HepG2 (cell line): ENCODE data around the gene CSTB. TPM values are rescaled to one million over a fixed set of nuclear protein-coding genes. Genes with fewer than 3 reads are reported as not detected.
A peak's percentile ranks its signal among the peaks of the same experiment; 100 is the strongest.

Source experiments
- ATAC-seq: fragments of 200-7000 bp; cut with Tn5 transposase; 3 replicates; pipeline ENCODE4 v1.9.1; 2020; ENCODE audit warnings: mild to moderate bottlenecking, moderate library complexity
- BruUV-seq: library from RNA; stranded (reverse); fragments of 400-500 nt; replicated peaks from 2 replicates; lab custom pipeline; 2021; lab: Mats Ljungman, UMichigan
- CTCF ChIA-PET: fragments of 300-600 bp; formaldehyde crosslinking; extraction: SDS; loops from one replicate; lab custom pipeline; 2021; ENCODE audit warnings: low total read pairs, inconsistent platforms, low intra/inter-chr PET ratio; lab: Yijun Ruan, JAX
- POLR2A ChIA-PET: fragments of 350-600 bp; sonication (Branson Sonifier 250); formaldehyde crosslinking; loops from one replicate; lab custom pipeline; 2020; ENCODE audit warnings: antibody characterized with exemption, inconsistent platforms; lab: Yijun Ruan, JAX
- DNase-seq: peaks from one replicate; pipeline ENCODE4 v3.0.0-alpha.2; 2015; ENCODE audit warnings: low spot score
- FAIRE-seq: peaks from 3 replicates; lab custom pipeline; 2011; peaks lifted over from hg19 to GRCh38; lab: Jason Lieb, UNC
- H2AFZ ChIP-seq: one replicate; pipeline ENCODE4 v1.6.1; 2011; ENCODE audit warnings: low read length, inconsistent platforms
- H3K27ac ChIP-seq: fragments of 300-600 bp; 3 replicates; pipeline ENCODE4 v1.8.0; 2011; ENCODE audit warnings: mixed run types, mild to moderate bottlenecking, mixed read lengths, low read length, inconsistent platforms; ENCODE audit not compliant: insufficient read depth; ENCODE audit errors: extremely low read length
- H3K27me3 ChIP-seq, 2 experiments: fragments of 200-600 bp in 1 of 2; 2 replicates in 1 of 2; 3 replicates in 1 of 2; pipeline versions ENCODE4 v1.6.0 to v1.8.0; 2011; ENCODE audit warnings: low read length in 2 of 2, mild to moderate bottlenecking in 2 of 2, moderate library complexity in 2 of 2, inconsistent platforms in 1 of 2; ENCODE audit not compliant: insufficient read depth in 2 of 2, control insufficient read depth in 1 of 2
- H3K36me3 ChIP-seq, 2 experiments: fragments of 200-600 bp in 1 of 2; replicated peaks in 1 of 2; 2 replicates in 1 of 2; 3 replicates in 1 of 2; pipeline versions ENCODE4 v1.5.1 to v1.8.0; 2011; ENCODE audit warnings: low read length in 2 of 2, inconsistent platforms in 1 of 2; ENCODE audit not compliant: insufficient read depth in 2 of 2, control insufficient read depth in 1 of 2
- H3K4me1 ChIP-seq: 2 replicates; pipeline ENCODE4 v1.5.1; 2012; ENCODE audit warnings: low read length, inconsistent platforms; ENCODE audit not compliant: insufficient read depth
- H3K4me2 ChIP-seq: 2 replicates; pipeline ENCODE4 v1.6.0; 2011; ENCODE audit warnings: low read depth, low read length, inconsistent platforms
- H3K4me3 ChIP-seq, 3 experiments: fragments of 200-600 bp in 1 of 3; sonication (generic), shearing (Covaris generic) in 1 of 3; replicated peaks in 1 of 3; 2 replicates each; pipeline ENCODE4 v1.5.1; 2011 to 2016; ENCODE audit warnings: low read length in 3 of 3, inconsistent platforms in 2 of 3, low read depth in 2 of 3, mild to moderate bottlenecking in 2 of 3, control low read depth in 1 of 3, mixed read lengths in 1 of 3; ENCODE audit not compliant: insufficient read depth in 1 of 3
- H3K79me2 ChIP-seq: one replicate; pipeline ENCODE4 v1.6.1; 2011; ENCODE audit warnings: low read length, inconsistent platforms; ENCODE audit not compliant: insufficient read depth
- H3K9ac ChIP-seq: 2 replicates; pipeline ENCODE4 v1.6.0; 2011; ENCODE audit warnings: mild to moderate bottlenecking, low read depth, low read length, inconsistent platforms; ENCODE audit not compliant: insufficient read depth
- H3K9me3 ChIP-seq: 2 replicates; pipeline ENCODE4 v1.5.1; 2012; ENCODE audit warnings: mild to moderate bottlenecking, low read length
- H4K20me1 ChIP-seq: 2 replicates; pipeline ENCODE4 v1.6.0; 2011; ENCODE audit warnings: inconsistent platforms, mild to moderate bottlenecking, low read length, moderate library complexity; ENCODE audit not compliant: insufficient read depth
- DNMT3B ChIP-seq: conservative IDR thresholded peaks from 2 replicates; pipeline ENCODE4 v1.6.1; 2016; ENCODE audit warnings: missing biosample characterization, control low read depth
- KDM5A ChIP-seq: fragments of 200-600 bp; sonication (generic); IDR thresholded peaks from 2 replicates; pipeline ENCODE4 v1.7.0; 2018; ENCODE audit warnings: antibody characterized with exemption, mild to moderate bottlenecking, low read length, borderline replicate concordance
- MTF1 ChIP-seq: sonication (generic); formaldehyde crosslinking; IDR thresholded peaks from 2 replicates; pipeline ENCODE4 v1.5.0; 2020; ENCODE audit warnings: missing genetic modification reagents
- POLR2A ChIP-seq, 2 experiments: IDR thresholded peaks; 2 replicates each; pipeline ENCODE4 v1.6.1; 2011; ENCODE audit warnings: low read depth in 2 of 2, low read length in 2 of 2, mild to moderate bottlenecking in 1 of 2, moderate library complexity in 1 of 2; ENCODE audit not compliant: insufficient read depth in 1 of 2
- SMAD3 ChIP-seq: sonication (generic); formaldehyde crosslinking; IDR thresholded peaks from 2 replicates; pipeline ENCODE4 v1.4.0; 2020; ENCODE audit warnings: missing genetic modification reagents
- ZNF446 ChIP-seq: sonication (generic); formaldehyde crosslinking; IDR thresholded peaks from 2 replicates; pipeline ENCODE4 v1.5.0; 2020; ENCODE audit warnings: mild to moderate bottlenecking, missing genetic modification reagents
- ZNF784 ChIP-seq: sonication (generic); formaldehyde crosslinking; IDR thresholded peaks from 2 replicates; pipeline ENCODE4 v1.5.1; 2020; ENCODE audit warnings: missing genetic modification reagents, mild to moderate bottlenecking, borderline replicate concordance
- WGBS: methylation state at CpG from one replicate; pipeline ENCODE4 v1.1.6; 2017; ENCODE audit warnings: low lambda C conversion rate; 5-methylcytosine and 5-hydroxymethylcytosine counted together
- in situ Hi-C: cut with HindIII; loops from 2 replicates; pipeline ENCODE4 v1.10.0; 2017; ENCODE audit warnings: low pct_unique_long_range_greater_than_20kb; ENCODE audit not compliant: extremely low pct_ligation_motif_present
- intact Hi-C: fragments of 100-400 bp; cut with micrococcal nuclease; formaldehyde crosslinking; loops from one replicate; pipeline ENCODE4 v1.10.0; 2022; ENCODE audit not compliant: unreplicated experiment
- polyA plus RNA-seq, 8 experiments: library from polyadenylated mRNA; depleted of rRNA in 3 of 8; stranded (reverse) in 7 of 8; unstranded in 1 of 8; fragments of >200 nt; fragmentation: Illumina TruSeq in 4 of 8; extraction: Trizol in 4 of 8; gene quantifications; 2 replicates each; pipeline versions ENCODE4 v1.2.1 to v1.2.3, GENCODE V29; 2011 to 2016; ENCODE audit warnings: low read depth in 4 of 8, missing spikeins in 1 of 8, mixed read lengths in 1 of 8; ENCODE audit not compliant: insufficient read depth in 1 of 8
- total RNA-seq, 5 experiments: library from RNA; depleted of rRNA; stranded (reverse); fragments of >200 nt; fragmentation: Illumina TruSeq; extraction: Trizol; gene quantifications; 2 replicates each; pipeline ENCODE4 v1.2.3, GENCODE V29; 2016; ENCODE audit warnings: low read depth in 1 of 5

The CSTB gene
- total and polyA plus RNA-seq, 2 of the 13 experiments (the other 11 are each of a cell fraction or from before 2014, with no cell fraction given): 11.7 to 94.1 TPM

- intact Hi-C loops: loop anchor here (10.0 kb wide), 1 partner anchor 68 kb away; no protein-coding TSS in a partner anchor
- Histone ChIP-seq H2AFZ (no peak overlapping the region), H3K79me2 (peaks cover 12% of the 10 kb centered on the region), H4K20me1 (no peaks in the 10 kb centered on the region), H3K9me3 (no peaks in the 10 kb centered on the region), H3K36me3 (peaks cover 3 to 13% of the 10 kb centered on the region in 2 experiments; a peak in 3 of 5 replicates), H3K9ac (no peak overlapping the region), H3K27ac (no peak overlapping the region), H3K4me1 (peaks cover 43% of the 10 kb centered on the region), H3K4me3 (no peak overlapping the region), H3K4me2 (no peak overlapping the region), H3K27me3 (no peaks in the 10 kb centered on the region)
- DNase-seq: no peak
- in situ Hi-C loops: no loop called here
- POLR2A ChIA-PET: interaction anchor here (1.1 to 1.3 kb wide), 2 partner anchors 16 to 44 kb away, joined by 4 read pairs; no protein-coding TSS in a partner anchor
- no peak for FAIRE-seq
- CTCF ChIA-PET: no interaction called here
- WGBS: 97% methylated on average over 6 of the region's 6 CpGs
- ATAC-seq: no peak
- no TSS peak for BruUV-seq
- TF ChIP-seq ZNF446 (CRISPR knock-in tag) (no peak), MTF1 (CRISPR knock-in tag) (no peak), DNMT3B (CRISPR knock-in tag) (no peak)
Observed at GRCh38 chr21:43772425-43772821, 3.7 kb downstream of the CSTB start.

GRCh38 chr21:43771698-43772424 lies 4.2 kb downstream of the CSTB start:
- WGBS: 97% methylated on average over 13 of the region's 13 CpGs

More at GRCh38 chr21:43771698-43772424, 4.2 kb downstream of the CSTB start:
- H2AFZ ChIP-seq: no peak overlapping the region
- no peaks in the 10 kb centered on the region for H3K9me3 ChIP-seq
- H3K27me3 ChIP-seq: no peaks in the 10 kb centered on the region
- peaks cover 3 to 13% of the 10 kb centered on the region in 2 experiments; a peak in 3 of 5 replicates for H3K36me3 ChIP-seq
- TF ChIP-seq ZNF446 (CRISPR knock-in tag) (no peak), POLR2A (IDR thresholded peaks at IDR 0.05; ENCODE audit: insufficient read depth in 1 of 2, low read depth in 2 of 2, low read length in 2 of 2) (0 out of 4 replicates have a peak, but pooled peaks of 1 of the 2 experiments have one; percentile 4), SMAD3 (CRISPR knock-in tag) (no peak), ZNF784 (CRISPR knock-in tag) (no peak), KDM5A (no peak)
- no peak overlapping the region for H3K4me3 ChIP-seq
- no TSS peak for BruUV-seq
- intact Hi-C loops (loop anchor here (10.0 kb wide), 1 partner anchor 67 kb away; no protein-coding TSS in a partner anchor), in situ Hi-C loops (no loop called here)
- H4K20me1 ChIP-seq: no peaks in the 10 kb centered on the region
- ChIA-PET CTCF (no interaction called here), POLR2A (interaction anchor here (1.1 to 1.3 kb wide), 3 partner anchors 17 to 43 kb away, joined by 3 to 4 read pairs (median 4); no protein-coding TSS in a partner anchor)
- no peak overlapping the region for H3K4me2 ChIP-seq
- peaks cover 46% of the 10 kb centered on the region for H3K4me1 ChIP-seq
- H3K79me2 ChIP-seq: peaks cover 12% of the 10 kb centered on the region
- no peak for ATAC-seq
- FAIRE-seq: no peak
- H3K27ac ChIP-seq: no peak overlapping the region
- DNase-seq: no peak
- H3K9ac ChIP-seq: no peak overlapping the region
